A673 (cell line): Measurements from ENCODE around the gene PEX5L. TPM values are rescaled to one million over a fixed set of nuclear protein-coding genes. Genes with fewer than 3 reads are reported as not detected.

Experiments
- BruUV-seq: library from RNA; stranded (reverse); fragments of 400-500 nt; replicated peaks from 2 replicates; lab custom pipeline; 2021; lab: Mats Ljungman, UMichigan
- CTCF ChIA-PET: fragments of 300-600 bp; sonication (Branson Sonifier 250); formaldehyde crosslinking; loops from one replicate; lab custom pipeline; 2022; ENCODE audit warnings: antibody characterized with exemption; lab: Charles Lee
- POLR2A ChIA-PET: fragments of 300-600 bp; sonication (Branson Sonifier 250); formaldehyde crosslinking; loops from one replicate; lab custom pipeline; 2022; ENCODE audit warnings: antibody characterized with exemption; ENCODE audit not compliant: low non-redundant PET; lab: Charles Lee
- DNase-seq: peaks from one replicate; pipeline ENCODE4 v3.0.0-alpha.2; 2015; ENCODE audit warnings: low spot score
- H3K27ac ChIP-seq: fragments of 200-600 bp; sonication (generic); 2 replicates; pipeline ENCODE4 v1.5.1; 2016; ENCODE audit warnings: mixed run types, low read depth, mild to moderate bottlenecking, mixed read lengths, antibody characterized with exemption, low read length; ENCODE audit not compliant: poor library complexity, severe bottlenecking
- H3K27me3 ChIP-seq: fragments of 200-600 bp; sonication (generic); replicated peaks from 2 replicates; pipeline ENCODE4 v1.6.1; 2017; ENCODE audit warnings: mixed run types, low read depth, mild to moderate bottlenecking, mixed read lengths, antibody characterized with exemption, low read length; ENCODE audit not compliant: insufficient read depth, poor library complexity
- H3K36me3 ChIP-seq: fragments of 200-600 bp; sonication (generic); 2 replicates; pipeline ENCODE4 v1.6.1; 2016; ENCODE audit warnings: mixed run types, mild to moderate bottlenecking, mixed read lengths, antibody characterized with exemption, low read length; ENCODE audit not compliant: insufficient read depth, poor library complexity, severe bottlenecking
- H3K4me1 ChIP-seq: fragments of 200-600 bp; sonication (generic); 2 replicates; pipeline ENCODE4 v1.6.1; 2017; ENCODE audit warnings: mixed run types, mild to moderate bottlenecking, mixed read lengths, antibody characterized with exemption, low read length; ENCODE audit not compliant: insufficient read depth, poor library complexity, severe bottlenecking
- H3K4me3 ChIP-seq: fragments of 200-600 bp; sonication (generic); 2 replicates; pipeline ENCODE4 v1.5.1; 2016; ENCODE audit warnings: low read depth, mixed run types, mild to moderate bottlenecking, mixed read lengths, low read length; ENCODE audit not compliant: poor library complexity, severe bottlenecking
- H3K9me3 ChIP-seq: fragments of 200-600 bp; sonication (generic); 2 replicates; pipeline ENCODE4 v1.6.1; 2016; ENCODE audit warnings: mixed run types, low read depth, mild to moderate bottlenecking, mixed read lengths, antibody characterized with exemption, low read length; ENCODE audit not compliant: poor library complexity, severe bottlenecking
- EZH2 ChIP-seq: fragments of 200-600 bp; sonication (generic); IDR thresholded peaks from 2 replicates; pipeline ENCODE4 v1.6.1; 2017; ENCODE audit warnings: borderline replicate concordance, low read depth, mild to moderate bottlenecking, mixed read lengths, antibody characterized with exemption, low read length; ENCODE audit not compliant: poor library complexity, severe bottlenecking
- intact Hi-C: fragments of 100-400 bp; cut with micrococcal nuclease; formaldehyde crosslinking; loops from one replicate; pipeline ENCODE4 v1.10.0; 2022; ENCODE audit not compliant: unreplicated experiment
- total RNA-seq: library from RNA; stranded (reverse); gene quantifications from 2 replicates; pipeline ENCODE4 v1.2.3, GENCODE V29; 2021
- TF ChIP-seq, protein P1 (sequence below): fragments of 300-800, 200-600 bp; sonication (generic); conservative IDR thresholded peaks from 2 replicates; pipeline ENCODE4 v1.5.1; 2017; ENCODE audit warnings: low read depth, mild to moderate bottlenecking, antibody characterized with exemption, low read length, moderate library complexity, mixed read lengths

Gene PEX5L
- total RNA-seq, 1 experiment from 2014 or later, result not detected

DNA sequence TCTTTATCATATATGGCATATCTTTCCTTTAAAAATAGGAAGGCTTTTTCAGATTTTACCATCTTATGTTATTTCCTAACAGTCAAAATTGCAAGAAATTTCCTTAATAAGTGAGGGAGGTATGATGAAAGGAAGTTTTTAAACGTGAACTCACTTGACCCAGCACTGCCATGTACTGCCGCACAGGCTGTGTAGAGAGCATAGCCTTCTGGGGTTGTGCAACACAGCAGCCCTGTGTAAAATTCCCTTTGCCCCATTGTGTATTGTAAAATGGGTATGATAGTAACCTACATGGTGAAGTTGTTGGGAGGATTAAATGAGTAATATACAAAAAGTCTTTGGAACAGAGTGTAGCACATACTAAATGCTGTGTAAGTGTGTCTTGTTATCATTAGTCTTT is 78.6 kb downstream of the PEX5L start:
- POLR2A ChIA-PET, result no interaction called here
- CTCF ChIA-PET, result no interaction called here
- H3K4me1 ChIP-seq, result no peaks in the 10 kb centered on the region
- TF ChIP-seq EZH2, result no peak
- TF ChIP-seq, protein P1, sequence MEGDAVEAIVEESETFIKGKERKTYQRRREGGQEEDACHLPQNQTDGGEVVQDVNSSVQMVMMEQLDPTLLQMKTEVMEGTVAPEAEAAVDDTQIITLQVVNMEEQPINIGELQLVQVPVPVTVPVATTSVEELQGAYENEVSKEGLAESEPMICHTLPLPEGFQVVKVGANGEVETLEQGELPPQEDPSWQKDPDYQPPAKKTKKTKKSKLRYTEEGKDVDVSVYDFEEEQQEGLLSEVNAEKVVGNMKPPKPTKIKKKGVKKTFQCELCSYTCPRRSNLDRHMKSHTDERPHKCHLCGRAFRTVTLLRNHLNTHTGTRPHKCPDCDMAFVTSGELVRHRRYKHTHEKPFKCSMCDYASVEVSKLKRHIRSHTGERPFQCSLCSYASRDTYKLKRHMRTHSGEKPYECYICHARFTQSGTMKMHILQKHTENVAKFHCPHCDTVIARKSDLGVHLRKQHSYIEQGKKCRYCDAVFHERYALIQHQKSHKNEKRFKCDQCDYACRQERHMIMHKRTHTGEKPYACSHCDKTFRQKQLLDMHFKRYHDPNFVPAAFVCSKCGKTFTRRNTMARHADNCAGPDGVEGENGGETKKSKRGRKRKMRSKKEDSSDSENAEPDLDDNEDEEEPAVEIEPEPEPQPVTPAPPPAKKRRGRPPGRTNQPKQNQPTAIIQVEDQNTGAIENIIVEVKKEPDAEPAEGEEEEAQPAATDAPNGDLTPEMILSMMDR, result no peak
- no peak overlapping the region for H3K4me3 ChIP-seq
- no peaks in the 10 kb centered on the region for H3K36me3 ChIP-seq
- H3K9me3 ChIP-seq, result no peaks in the 10 kb centered on the region
- no peak overlapping the region for H3K27ac ChIP-seq
- intact Hi-C loops, result no loop called here
- no peak for DNase-seq
- H3K27me3 ChIP-seq, result peaks cover 66% of the 10 kb centered on the region
- no TSS peak for BruUV-seq

- ChIA-PET POLR2A (no interaction called here), CTCF (no interaction called here)
- Histone ChIP-seq H3K27me3 (peaks cover 67% of the 10 kb centered on the region), H3K4me1 (no peaks in the 10 kb centered on the region), H3K4me3 (no peak overlapping the region), H3K9me3 (no peaks in the 10 kb centered on the region), H3K27ac (no peak overlapping the region), H3K36me3 (no peaks in the 10 kb centered on the region)
- no TSS peak for BruUV-seq
- intact Hi-C loops, result no loop called here
- TF ChIP-seq, protein P1, result no peak
- no peak for TF ChIP-seq EZH2
- no peak for DNase-seq
Observed at GRCh38 chr3:179957264-179957845, 79.4 kb downstream of the PEX5L start.

GRCh38 chr3:179956416-179956830 is 80.3 kb downstream of the PEX5L start:
- no peak overlapping the region for H3K4me3 ChIP-seq

More at GRCh38 chr3:179956416-179956830, 80.3 kb downstream of the PEX5L start:
- CTCF ChIA-PET, result no interaction called here
- Histone ChIP-seq H3K9me3 (no peaks in the 10 kb centered on the region), H3K4me1 (no peaks in the 10 kb centered on the region), H3K27ac (no peak overlapping the region), H3K36me3 (no peaks in the 10 kb centered on the region), H3K27me3 (peaks cover 70% of the 10 kb centered on the region)
- no peak for DNase-seq
- intact Hi-C loops, result no loop called here
- TF ChIP-seq EZH2, result no peak
- TF ChIP-seq, protein P1, result no peak
- POLR2A ChIA-PET, result no interaction called here
- no TSS peak for BruUV-seq
